Testis (tissue), 2 donors: Measurements from ENCODE around the gene ACSM4.

ENCODE experiments used
- CTCF ChIP-seq, 3 experiments: fragments of 450-650 bp in 2 of 3; fragments of 200-600 bp in 1 of 3; sonication (generic) in 1 of 3; IDR thresholded peaks; one replicate each; pipeline ENCODE4 v1.5.1; 2016 to 2019; ENCODE audit warnings: antibody characterized with exemption in 3 of 3, mild to moderate bottlenecking in 2 of 3, moderate library complexity in 1 of 3
- POLR2A ChIP-seq: fragments of 450-650 bp; IDR thresholded peaks from one replicate; pipeline ENCODE4 v1.6.1; 2017; ENCODE audit warnings: antibody characterized with exemption, mild to moderate bottlenecking, moderate library complexity

DNA sequence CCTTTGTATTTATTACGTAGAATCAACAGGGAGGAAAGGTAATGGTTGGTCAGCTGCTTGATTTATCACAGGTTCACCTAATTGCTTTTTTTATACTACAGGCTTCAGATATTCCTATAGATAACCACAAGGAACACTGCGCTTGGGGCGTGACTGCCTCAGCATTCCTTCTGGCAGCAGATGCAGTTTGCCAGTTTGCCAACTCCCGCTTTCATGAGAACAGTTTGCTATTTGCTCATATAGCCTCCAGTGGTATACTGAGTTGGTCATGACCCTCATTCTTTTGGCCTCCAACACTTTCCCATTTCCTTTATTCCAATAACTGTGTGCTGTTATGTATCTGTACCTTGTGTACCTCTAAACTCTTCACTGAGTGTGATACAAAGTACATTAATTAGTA, 38.6 kb upstream of the ACSM4 start:
- TF ChIP-seq POLR2A (no peak), CTCF (IDR thresholded peaks at IDR 0.05) (no peak)
